Measurements from ENCODE around the gene IL6R. TPM values are rescaled to one million over a fixed set of nuclear protein-coding genes. Genes with fewer than 3 reads are reported as not detected.
A peak's percentile ranks its signal among the peaks of the same experiment; 100 is the strongest.
"Not testable (repeated sequence)": the region's sequence is repeated elsewhere in the genome, so short reads cannot be mapped to it uniquely, and the experiment has no call there.

IL6R gene
- total and polyA plus RNA-seq, 2 donors from 2014 or later, result 6.2 to 33.0 TPM

- FAIRE-seq, result no peak
- H3K27me3 ChIP-seq (ENCODE audit: control insufficient read depth, insufficient read depth, low read length), result no peaks in the 10 kb centered on the region
- H3K36me3 ChIP-seq (ENCODE audit: control insufficient read depth in 2 of 3, insufficient read depth in 3 of 3, low read length in 3 of 3), result peaks cover 0 to 2% (median 0%) of the 10 kb centered on the region in 3 donors
- DNase-seq, result no peak
- intact Hi-C loops (cut with DNase I), result no loop called here
- no peak for TF ChIP-seq CTCF (IDR thresholded peaks at IDR 0.05; ENCODE audit: borderline replicate concordance, extremely low read depth, insufficient read depth)
- H3K9me3 ChIP-seq (ENCODE audit: control insufficient read depth in 2 of 3, insufficient read depth in 1 of 3, low read length in 3 of 3), result no peaks in the 10 kb centered on the region
- no peak overlapping the region for H3K9ac ChIP-seq (ENCODE audit: low read length in 3 of 3)
- peaks cover 0 to 2% (median 0%) of the 10 kb centered on the region in 3 donors for H3K4me1 ChIP-seq (ENCODE audit: control insufficient read depth in 2 of 3, insufficient read depth in 2 of 3, low read depth in 1 of 3, low read length in 3 of 3)
- peak overlapping the region in 1 of 2 donors; percentile 7 for H3K27ac ChIP-seq (ENCODE audit: low read depth in 2 of 2, low read length in 2 of 2)
- no peak overlapping the region for H3K4me3 ChIP-seq (ENCODE audit: low read length in 3 of 3)
Observed at GRCh38 chr1:154483941-154484803, 79.0 kb downstream of the IL6R start.

DNA sequence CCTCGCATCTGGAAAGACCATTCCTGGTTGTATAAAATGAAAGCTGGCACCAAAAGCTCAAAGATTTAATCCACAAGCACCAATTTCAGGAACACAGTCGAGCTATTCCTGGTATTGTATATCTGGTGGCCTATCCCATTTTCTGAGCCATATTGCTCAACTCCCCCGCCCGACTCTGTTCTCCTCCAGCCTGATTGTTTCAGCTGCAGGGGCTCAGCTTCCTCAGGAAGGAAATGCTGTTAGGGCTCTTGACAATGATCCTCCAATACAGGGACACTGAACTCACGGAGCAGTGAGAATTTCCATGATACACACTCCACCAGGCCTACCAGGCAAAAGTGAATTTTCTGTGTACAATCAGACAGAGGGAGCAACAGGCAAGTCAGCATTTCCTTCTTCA is 80.0 kb downstream of the IL6R start:
- Histone ChIP-seq H3K9ac (ENCODE audit: low read length in 3 of 3) (no peak overlapping the region), H3K27me3 (ENCODE audit: control insufficient read depth, insufficient read depth, low read length) (no peaks in the 10 kb centered on the region), H3K4me3 (ENCODE audit: low read length in 3 of 3) (no peak overlapping the region), H3K36me3 (ENCODE audit: control insufficient read depth in 2 of 3, insufficient read depth in 3 of 3, low read length in 3 of 3) (peaks cover 0 to 2% (median 0%) of the 10 kb centered on the region in 3 donors), H3K9me3 (ENCODE audit: control insufficient read depth in 2 of 3, insufficient read depth in 1 of 3, low read length in 3 of 3) (no peaks in the 10 kb centered on the region), H3K4me1 (ENCODE audit: control insufficient read depth in 2 of 3, insufficient read depth in 2 of 3, low read depth in 1 of 3, low read length in 3 of 3) (peaks cover 0 to 2% (median 0%) of the 10 kb centered on the region in 3 donors), H3K27ac (ENCODE audit: low read depth in 2 of 2, low read length in 2 of 2) (peak overlapping the region in 1 of 2 donors; percentile 38)
- FAIRE-seq (no peak), DNase-seq (peak in 3 of 5 donors; percentile 17 to 69 (median 18))
- no peak for TF ChIP-seq CTCF (IDR thresholded peaks at IDR 0.05; ENCODE audit: borderline replicate concordance, extremely low read depth, insufficient read depth)
- intact Hi-C loops (cut with DNase I), result no loop called here

- H3K27ac ChIP-seq (ENCODE audit: low read depth in 2 of 2, low read length in 2 of 2), result no peak overlapping the region
- no peaks in the 10 kb centered on the region for H3K27me3 ChIP-seq (ENCODE audit: control insufficient read depth, insufficient read depth, low read length)
- H3K9ac ChIP-seq (ENCODE audit: low read length in 3 of 3), result no peak overlapping the region
- H3K9me3 ChIP-seq (ENCODE audit: control insufficient read depth in 2 of 3, insufficient read depth in 1 of 3, low read length in 3 of 3), result no peaks in the 10 kb centered on the region
- H3K4me3 ChIP-seq (ENCODE audit: low read length in 3 of 3), result no peak overlapping the region
- no peak for FAIRE-seq
- H3K36me3 ChIP-seq (ENCODE audit: control insufficient read depth in 2 of 3, insufficient read depth in 3 of 3, low read length in 3 of 3), result peaks cover 0 to 2% (median 0%) of the 10 kb centered on the region in 3 donors
- TF ChIP-seq CTCF (IDR thresholded peaks at IDR 0.05; ENCODE audit: borderline replicate concordance, extremely low read depth, insufficient read depth), result no peak
- DNase-seq, result no peak
- peaks cover 0 to 2% (median 0%) of the 10 kb centered on the region in 3 donors for H3K4me1 ChIP-seq (ENCODE audit: control insufficient read depth in 2 of 3, insufficient read depth in 2 of 3, low read depth in 1 of 3, low read length in 3 of 3)
- intact Hi-C loops (cut with DNase I), result no loop called here
Observed at GRCh38 chr1:154485910-154486496, 80.9 kb downstream of the IL6R start.

DNA sequence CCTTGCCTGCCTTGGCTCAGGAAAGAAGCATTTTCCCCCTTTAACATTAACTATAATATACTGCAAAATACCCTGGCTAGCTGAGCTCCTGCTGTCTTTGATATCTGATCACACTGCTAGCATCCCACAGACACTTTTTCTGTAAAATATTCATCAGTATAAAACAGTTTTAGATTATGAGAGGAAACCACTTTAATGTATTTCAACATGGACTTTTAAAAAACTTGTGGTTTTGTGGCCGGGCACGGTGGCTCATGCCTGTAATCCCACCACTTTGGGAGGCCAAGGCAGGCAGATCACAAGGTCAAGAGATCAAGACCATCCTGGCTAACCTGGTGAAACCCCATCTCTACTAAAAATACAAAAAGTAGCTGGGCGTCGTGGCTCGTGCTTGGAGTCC is 81.6 kb downstream of the IL6R start:
- H3K27ac ChIP-seq (ENCODE audit: low read depth in 2 of 2, low read length in 2 of 2); H3K27me3 ChIP-seq (ENCODE audit: control insufficient read depth, insufficient read depth, low read length); H3K9ac ChIP-seq (ENCODE audit: low read length in 3 of 3); FAIRE-seq; H3K4me1 ChIP-seq (ENCODE audit: control insufficient read depth in 2 of 3, insufficient read depth in 2 of 3, low read depth in 1 of 3, low read length in 3 of 3); intact Hi-C loops (cut with DNase I); H3K4me3 ChIP-seq (ENCODE audit: low read length in 3 of 3); DNase-seq; H3K36me3 ChIP-seq (ENCODE audit: control insufficient read depth in 2 of 3, insufficient read depth in 3 of 3, low read length in 3 of 3); H3K9me3 ChIP-seq (ENCODE audit: control insufficient read depth in 2 of 3, insufficient read depth in 1 of 3, low read length in 3 of 3): not testable (repeated sequence)
